IMR-90 (cell line): ENCODE data around the gene TRAPPC3L. TPM values are rescaled to one million over a fixed set of nuclear protein-coding genes. Genes with fewer than 3 reads are reported as not detected.

ENCODE experiments used
- ATAC-seq: fragments of 200-7000 bp; cut with Tn5 transposase; 2 replicates; pipeline ENCODE4 v1.9.1; 2020; ENCODE audit warnings: low read depth, mild to moderate bottlenecking, moderate library complexity
- BruUV-seq: library from RNA; stranded (reverse); fragments of 400-500 nt; replicated peaks from 2 replicates; lab custom pipeline; 2021; lab: Mats Ljungman, UMichigan
- CTCF ChIA-PET: fragments of 300-600 bp; formaldehyde crosslinking; extraction: SDS; loops from one replicate; lab custom pipeline; 2021; ENCODE audit warnings: antibody characterized with exemption; lab: Yijun Ruan, JAX
- POLR2A ChIA-PET: fragments of 300-600 bp; sonication (Branson Sonifier 250); formaldehyde crosslinking; loops from one replicate; lab custom pipeline; 2022; ENCODE audit warnings: antibody characterized with exemption; ENCODE audit not compliant: unreplicated experiment; lab: Charles Lee
- DNase-seq: peaks from one replicate; pipeline ENCODE4 v3.0.0; 2013
- H2AFZ ChIP-seq: replicated peaks from 2 replicates; pipeline ENCODE3; 2013; ENCODE audit warnings: low read length, mild to moderate bottlenecking; ENCODE audit not compliant: poor library complexity
- H2AK5ac ChIP-seq: 2 replicates; pipeline ENCODE4 v1.6.1; 2013; ENCODE audit warnings: low read depth, low read length, inconsistent platforms
- H2AK9ac ChIP-seq: replicated peaks from 2 replicates; pipeline ENCODE3; 2013; ENCODE audit warnings: mild to moderate bottlenecking, low read depth, low read length, moderate library complexity; ENCODE audit not compliant: poor library complexity
- H2BK120ac ChIP-seq: 2 replicates; pipeline ENCODE4 v1.6.1; 2013; ENCODE audit warnings: low read depth, low read length, inconsistent platforms
- H2BK15ac ChIP-seq: 3 replicates; pipeline ENCODE4 v1.6.1; 2013; ENCODE audit warnings: low read depth, low read length, inconsistent platforms
- H2BK20ac ChIP-seq: 2 replicates; pipeline ENCODE4 v1.6.1; 2013; ENCODE audit warnings: low read depth, mild to moderate bottlenecking, inconsistent platforms, low read length, moderate library complexity
- H2BK5ac ChIP-seq: 2 replicates; pipeline ENCODE4 v1.6.1; 2013; ENCODE audit warnings: mild to moderate bottlenecking, low read depth, low read length, inconsistent platforms; ENCODE audit not compliant: poor library complexity, severe bottlenecking
- H3K14ac ChIP-seq: replicated peaks from 2 replicates; pipeline ENCODE4 v1.6.1; 2013; ENCODE audit warnings: low read depth, low read length, inconsistent platforms
- H3K18ac ChIP-seq: 2 replicates; pipeline ENCODE4 v1.6.1; 2013; ENCODE audit warnings: low read depth, low read length, control low read depth
- H3K23ac ChIP-seq: 2 replicates; pipeline ENCODE4 v1.6.1; 2013; ENCODE audit warnings: low read depth, low read length, inconsistent platforms
- H3K27ac ChIP-seq: 2 replicates; pipeline ENCODE4 v1.5.1; 2013; ENCODE audit warnings: mild to moderate bottlenecking, control low read depth, low read length; ENCODE audit not compliant: insufficient read depth
- H3K27me3 ChIP-seq: 2 replicates; pipeline ENCODE4 v1.6.1; 2013; ENCODE audit warnings: low read length; ENCODE audit not compliant: control insufficient read depth, insufficient read depth
- H3K36me3 ChIP-seq: 2 replicates; pipeline ENCODE4 v1.6.1; 2013; ENCODE audit warnings: low read length, mixed read lengths; ENCODE audit not compliant: control insufficient read depth, insufficient read depth
- H3K4ac ChIP-seq: 2 replicates; pipeline ENCODE4 v1.6.1; 2013; ENCODE audit warnings: low read depth, low read length, inconsistent platforms
- H3K4me1 ChIP-seq: 2 replicates; pipeline ENCODE4 v1.6.1; 2013; ENCODE audit warnings: low read length, mixed read lengths; ENCODE audit not compliant: control insufficient read depth, insufficient read depth
- H3K4me2 ChIP-seq: 2 replicates; pipeline ENCODE4 v1.6.1; 2013; ENCODE audit warnings: low read depth, mild to moderate bottlenecking, control low read depth, low read length, moderate library complexity
- H3K4me3 ChIP-seq: 2 replicates; pipeline ENCODE4 v1.5.1; 2013; ENCODE audit warnings: low read depth, mild to moderate bottlenecking, control low read depth, low read length, moderate library complexity; ENCODE audit not compliant: insufficient read depth
- H3K56ac ChIP-seq: 2 replicates; pipeline ENCODE4 v1.6.1; 2013; ENCODE audit warnings: low read length, inconsistent platforms; ENCODE audit not compliant: insufficient read depth; ENCODE audit errors: extremely low read depth
- H3K79me1 ChIP-seq, 2 experiments: 2 replicates each; pipeline ENCODE4 v1.6.1; 2013; ENCODE audit warnings: low read length in 2 of 2, inconsistent platforms in 1 of 2, low read depth in 1 of 2
- H3K9ac ChIP-seq: 2 replicates; pipeline ENCODE4 v1.6.1; 2013; ENCODE audit warnings: low read depth, low read length, control low read depth
- H3K9me1 ChIP-seq: 2 replicates; pipeline ENCODE4 v1.6.1; 2013; ENCODE audit warnings: low read length, inconsistent platforms; ENCODE audit not compliant: insufficient read depth
- H3K9me3 ChIP-seq: 2 replicates; pipeline ENCODE4 v1.6.1; 2013; ENCODE audit warnings: low read length; ENCODE audit not compliant: control insufficient read depth, insufficient read depth
- H4K20me1 ChIP-seq: 2 replicates; pipeline ENCODE4 v1.6.1; 2013; ENCODE audit warnings: low read length, inconsistent platforms; ENCODE audit not compliant: insufficient read depth
- H4K5ac ChIP-seq: 2 replicates; pipeline ENCODE4 v1.6.1; 2013; ENCODE audit warnings: mild to moderate bottlenecking, low read depth, low read length, control low read depth
- H4K8ac ChIP-seq, 2 experiments: 2 replicates each; pipeline ENCODE4 v1.6.1; 2013; ENCODE audit warnings: low read depth in 2 of 2, low read length in 2 of 2, control low read depth in 1 of 2, inconsistent platforms in 1 of 2
- H4K91ac ChIP-seq: 2 replicates; pipeline ENCODE4 v1.6.1; 2013; ENCODE audit warnings: low read depth, low read length, inconsistent platforms; ENCODE audit not compliant: insufficient read depth
- BHLHE40 ChIP-seq: fragments of 150-350 bp; IDR thresholded peaks from 2 replicates; pipeline ENCODE4 v1.6.1; 2016; ENCODE audit warnings: mild to moderate bottlenecking, low read depth, low read length
- CEBPB ChIP-seq: IDR thresholded peaks from 2 replicates; pipeline ENCODE4 v1.6.1; 2012; ENCODE audit warnings: low read depth, low read length, improper control_type of control experiment
- CHD1 ChIP-seq: IDR thresholded peaks from 2 replicates; pipeline ENCODE4 v1.6.1; 2012; ENCODE audit warnings: low read depth, low read length, improper control_type of control experiment
- FOS ChIP-seq: fragments of 150-350 bp; IDR thresholded peaks from 2 replicates; pipeline ENCODE4 v1.6.1; 2016; ENCODE audit warnings: low read depth, low read length
- MAZ ChIP-seq: IDR thresholded peaks from 2 replicates; pipeline ENCODE4 v1.6.1; 2012; ENCODE audit warnings: low read depth, mild to moderate bottlenecking, low read length, improper control_type of control experiment, moderate library complexity, borderline replicate concordance
- MXI1 ChIP-seq: IDR thresholded peaks from 2 replicates; pipeline ENCODE4 v1.6.1; 2012; ENCODE audit warnings: low read depth, mild to moderate bottlenecking, low read length, moderate library complexity, borderline replicate concordance
- NFE2L2 ChIP-seq: fragments of 150-350 bp; IDR thresholded peaks from 2 replicates; pipeline ENCODE4 v1.6.1; 2016; ENCODE audit warnings: low read depth, mild to moderate bottlenecking, low read length
- POLR2A ChIP-seq: IDR thresholded peaks from 2 replicates; pipeline ENCODE4 v1.6.1; 2012; ENCODE audit warnings: mild to moderate bottlenecking, low read depth, low read length
- RCOR1 ChIP-seq: IDR thresholded peaks from 2 replicates; pipeline ENCODE4 v1.6.1; 2012; ENCODE audit warnings: mild to moderate bottlenecking, low read length, improper control_type of control experiment; ENCODE audit not compliant: insufficient replicate concordance
- RFX5 ChIP-seq: IDR thresholded peaks from 2 replicates; pipeline ENCODE4 v1.8.0; 2012; ENCODE audit warnings: low read depth, mild to moderate bottlenecking, low read length, moderate library complexity
- WGBS, 2 experiments: methylation state at CpG; one replicate each; pipeline versions ENCODE4 v1.1.5 to v1.1.7; 2013; ENCODE audit warnings: missing lambda C conversion rate in 2 of 2; ENCODE audit not compliant: insufficient read length in 1 of 2; ENCODE audit errors: extremely low coverage in 2 of 2; 5-methylcytosine and 5-hydroxymethylcytosine counted together
- dilution Hi-C: fragments of 300-500 bp; cut with HindIII; formaldehyde crosslinking; loops from one replicate; pipeline ENCODE4 v1.14.3; 2018; ENCODE audit warnings: low sequenced_read_pairs; ENCODE audit not compliant: unreplicated experiment
- in situ Hi-C: fragments of 300-500 bp; cut with MboI; formaldehyde crosslinking; loops from 3 replicates; pipeline ENCODE4 v1.14.3; 2019; ENCODE audit warnings: low sequenced_read_pairs, inconsistent platforms, mixed read lengths
- intact Hi-C: fragments of 100-400 bp; cut with micrococcal nuclease; formaldehyde crosslinking; loops from 2 replicates; pipeline ENCODE4 v1.10.0; 2022
- polyA plus RNA-seq, 3 experiments: library from polyadenylated mRNA; depleted of rRNA; stranded (reverse); fragments of >200 nt; gene quantifications; 2 replicates each; pipeline ENCODE4 v1.2.3, GENCODE V29; 2012; ENCODE audit warnings: low replicate concordance in 1 of 3
- total RNA-seq: library from RNA; depleted of rRNA; stranded (reverse); fragments of >200 nt; gene quantifications from 2 replicates; pipeline ENCODE4 v1.2.3, GENCODE V29; 2012
- TF ChIP-seq, protein P1 (sequence below): fragments of 150-350 bp; IDR thresholded peaks from 2 replicates; pipeline ENCODE4 v1.6.1; 2017; ENCODE audit warnings: mild to moderate bottlenecking, antibody characterized with exemption, low read length, low read depth
- TF ChIP-seq, protein P2 (sequence below): conservative IDR thresholded peaks from 2 replicates; pipeline ENCODE4 v1.5.1; 2012; ENCODE audit warnings: mild to moderate bottlenecking, low read depth, low read length, improper control_type of control experiment
- TF ChIP-seq, protein P3 (sequence below): fragments of 150-350 bp; IDR thresholded peaks from 2 replicates; pipeline ENCODE4 v1.6.1; 2016; ENCODE audit warnings: low read depth, mild to moderate bottlenecking, low read length, moderate library complexity, borderline replicate concordance

TRAPPC3L gene
- total and polyA plus RNA-seq, 2 of the 4 experiments (the other 2 are of a cell fraction): 0.03 TPM; not detected in 1

DNA sequence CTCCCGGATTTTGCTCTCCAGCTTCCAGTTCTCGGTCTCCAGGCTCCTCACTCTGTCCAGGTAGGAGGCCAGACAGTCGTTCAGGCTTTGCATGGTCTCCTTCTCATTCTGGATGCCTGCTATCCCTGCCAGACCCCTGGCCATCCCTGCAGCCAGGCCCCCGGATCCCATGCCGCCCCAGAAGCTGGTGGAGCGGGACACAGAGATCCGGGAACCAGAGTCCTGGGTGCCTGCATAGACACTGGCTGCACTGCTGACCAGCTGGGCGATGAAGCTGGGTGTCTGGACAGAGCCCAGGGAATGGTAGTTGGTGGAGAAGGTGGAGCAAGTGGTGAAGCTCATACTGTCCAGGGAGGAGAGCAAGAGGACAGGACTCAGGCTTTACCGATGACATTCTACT, 87.2 kb downstream of the TRAPPC3L start:
- in situ Hi-C loops: no loop called here
- H2AFZ ChIP-seq: no peak overlapping the region
- no peak overlapping the region for H2BK20ac ChIP-seq
- H3K56ac ChIP-seq: no peak overlapping the region
- H3K4me1 ChIP-seq: no peaks in the 10 kb centered on the region; the same call in 1 of the 2 replicates
- BruUV-seq: no TSS peak
- H3K4ac ChIP-seq: no peak overlapping the region
- dilution Hi-C loops: no loop called here
- H3K79me1 ChIP-seq: no peaks in the 10 kb centered on the region
- ChIA-PET CTCF (no interaction called here), POLR2A (no interaction called here)
- H2BK5ac ChIP-seq: no peak overlapping the region
- WGBS, 2 experiments: 86% methylated on average over 3 of the region's 9 CpGs; no CpG with 5 or more reads in 1 of the 2 experiments
- H4K20me1 ChIP-seq: no peaks in the 10 kb centered on the region
- no peak overlapping the region for H2AK5ac ChIP-seq
- DNase-seq: no peak
- intact Hi-C loops: no loop called here
- no peak overlapping the region for H4K5ac ChIP-seq
- no peak overlapping the region for H3K23ac ChIP-seq
- H4K91ac ChIP-seq: no peak overlapping the region
- H2BK120ac ChIP-seq: no peak overlapping the region
- H2AK9ac ChIP-seq: no peak overlapping the region
- no peak for ATAC-seq
- 0 out of 2 replicates have a peak, but pooled peaks cover 1% of the 10 kb centered on the region for H3K9me3 ChIP-seq
- TF ChIP-seq, protein P1, sequence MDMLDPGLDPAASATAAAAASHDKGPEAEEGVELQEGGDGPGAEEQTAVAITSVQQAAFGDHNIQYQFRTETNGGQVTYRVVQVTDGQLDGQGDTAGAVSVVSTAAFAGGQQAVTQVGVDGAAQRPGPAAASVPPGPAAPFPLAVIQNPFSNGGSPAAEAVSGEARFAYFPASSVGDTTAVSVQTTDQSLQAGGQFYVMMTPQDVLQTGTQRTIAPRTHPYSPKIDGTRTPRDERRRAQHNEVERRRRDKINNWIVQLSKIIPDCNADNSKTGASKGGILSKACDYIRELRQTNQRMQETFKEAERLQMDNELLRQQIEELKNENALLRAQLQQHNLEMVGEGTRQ: no peak
- TF ChIP-seq RCOR1 (no peak), FOS (no peak), POLR2A (no peak), CHD1 (no peak), BHLHE40 (no peak), CEBPB (no peak), RFX5 (no peak), MXI1 (no peak), NFE2L2 (no peak), MAZ (no peak)
- TF ChIP-seq, protein P2, sequence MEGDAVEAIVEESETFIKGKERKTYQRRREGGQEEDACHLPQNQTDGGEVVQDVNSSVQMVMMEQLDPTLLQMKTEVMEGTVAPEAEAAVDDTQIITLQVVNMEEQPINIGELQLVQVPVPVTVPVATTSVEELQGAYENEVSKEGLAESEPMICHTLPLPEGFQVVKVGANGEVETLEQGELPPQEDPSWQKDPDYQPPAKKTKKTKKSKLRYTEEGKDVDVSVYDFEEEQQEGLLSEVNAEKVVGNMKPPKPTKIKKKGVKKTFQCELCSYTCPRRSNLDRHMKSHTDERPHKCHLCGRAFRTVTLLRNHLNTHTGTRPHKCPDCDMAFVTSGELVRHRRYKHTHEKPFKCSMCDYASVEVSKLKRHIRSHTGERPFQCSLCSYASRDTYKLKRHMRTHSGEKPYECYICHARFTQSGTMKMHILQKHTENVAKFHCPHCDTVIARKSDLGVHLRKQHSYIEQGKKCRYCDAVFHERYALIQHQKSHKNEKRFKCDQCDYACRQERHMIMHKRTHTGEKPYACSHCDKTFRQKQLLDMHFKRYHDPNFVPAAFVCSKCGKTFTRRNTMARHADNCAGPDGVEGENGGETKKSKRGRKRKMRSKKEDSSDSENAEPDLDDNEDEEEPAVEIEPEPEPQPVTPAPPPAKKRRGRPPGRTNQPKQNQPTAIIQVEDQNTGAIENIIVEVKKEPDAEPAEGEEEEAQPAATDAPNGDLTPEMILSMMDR: no peak
- TF ChIP-seq, protein P3, sequence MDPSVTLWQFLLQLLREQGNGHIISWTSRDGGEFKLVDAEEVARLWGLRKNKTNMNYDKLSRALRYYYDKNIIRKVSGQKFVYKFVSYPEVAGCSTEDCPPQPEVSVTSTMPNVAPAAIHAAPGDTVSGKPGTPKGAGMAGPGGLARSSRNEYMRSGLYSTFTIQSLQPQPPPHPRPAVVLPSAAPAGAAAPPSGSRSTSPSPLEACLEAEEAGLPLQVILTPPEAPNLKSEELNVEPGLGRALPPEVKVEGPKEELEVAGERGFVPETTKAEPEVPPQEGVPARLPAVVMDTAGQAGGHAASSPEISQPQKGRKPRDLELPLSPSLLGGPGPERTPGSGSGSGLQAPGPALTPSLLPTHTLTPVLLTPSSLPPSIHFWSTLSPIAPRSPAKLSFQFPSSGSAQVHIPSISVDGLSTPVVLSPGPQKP: no peak
- H3K18ac ChIP-seq: no peak overlapping the region
- no peak overlapping the region for H3K9ac ChIP-seq
- no peak overlapping the region for H4K8ac ChIP-seq
- peaks cover 9% of the 10 kb centered on the region for H3K27me3 ChIP-seq
- H3K36me3 ChIP-seq: no peaks in the 10 kb centered on the region
- H3K4me3 ChIP-seq: no peak overlapping the region
- H2BK15ac ChIP-seq: no peak overlapping the region
- H3K9me1 ChIP-seq: no peaks in the 10 kb centered on the region
- no peak overlapping the region for H3K27ac ChIP-seq
- no peak overlapping the region for H3K14ac ChIP-seq
- H3K4me2 ChIP-seq: no peak overlapping the region
